Panc1 (cell line): Measurements from ENCODE around the gene OAF. TPM values are rescaled to one million over a fixed set of nuclear protein-coding genes. Genes with fewer than 3 reads are reported as not detected.

Experiments
- ATAC-seq: fragments of 200-7000 bp; cut with Tn5 transposase; 2 replicates; pipeline ENCODE4 v1.9.1; 2020; ENCODE audit warnings: mild to moderate bottlenecking, moderate library complexity
- BruUV-seq: library from RNA; stranded (reverse); fragments of 400-500 nt; replicated peaks from 2 replicates; lab custom pipeline; 2021; lab: Mats Ljungman, UMichigan
- CTCF ChIA-PET: fragments of 300-600 bp; sonication (Branson Sonifier 250); formaldehyde crosslinking; loops from one replicate; lab custom pipeline; 2022; ENCODE audit warnings: antibody characterized with exemption; lab: Charles Lee
- POLR2A ChIA-PET: fragments of 300-600 bp; sonication (Branson Sonifier 250); formaldehyde crosslinking; loops from one replicate; lab custom pipeline; 2022; ENCODE audit warnings: antibody characterized with exemption; lab: Charles Lee
- DNase-seq: peaks from one replicate; pipeline ENCODE4 v3.0.0-alpha.2; 2010; ENCODE audit warnings: low read depth, low spot score
- H3K27ac ChIP-seq: 2 replicates; pipeline ENCODE4 v1.5.1; 2011; ENCODE audit warnings: mild to moderate bottlenecking, low read length, inconsistent platforms
- H3K27me3 ChIP-seq: fragments of 200-500 bp; sonication (Bioruptor generic); 2 replicates; pipeline ENCODE4 v1.6.0; 2014; ENCODE audit warnings: low read length, inconsistent platforms; ENCODE audit not compliant: control insufficient read depth, insufficient read depth
- H3K36me3 ChIP-seq: fragments of 200-500 bp; sonication (Bioruptor generic); 2 replicates; pipeline ENCODE4 v1.5.1; 2014; ENCODE audit warnings: inconsistent platforms, mild to moderate bottlenecking, low read length, moderate library complexity; ENCODE audit not compliant: control insufficient read depth, insufficient read depth
- H3K4me1 ChIP-seq: 2 replicates; pipeline ENCODE4 v1.5.1; 2011; ENCODE audit warnings: inconsistent platforms, mild to moderate bottlenecking, low read length, moderate library complexity; ENCODE audit not compliant: control insufficient read depth, insufficient read depth
- H3K4me3 ChIP-seq, 2 experiments: 2 replicates each; pipeline ENCODE4 v1.5.1; 2011 to 2012; ENCODE audit warnings: low read depth in 2 of 2, low read length in 2 of 2, mild to moderate bottlenecking in 2 of 2, inconsistent platforms in 1 of 2, moderate library complexity in 1 of 2
- H3K9me3 ChIP-seq: fragments of 200-500 bp; sonication (Bioruptor generic); 2 replicates; pipeline ENCODE4 v1.5.1; 2014; ENCODE audit warnings: low read depth, mild to moderate bottlenecking, inconsistent platforms, low read length, moderate library complexity; ENCODE audit not compliant: control insufficient read depth, insufficient read depth
- CTCF ChIP-seq: fragments of 450-650 bp; IDR thresholded peaks from 2 replicates; pipeline ENCODE4 v1.5.1; 2017; ENCODE audit warnings: mild to moderate bottlenecking
- POLR2AphosphoS5 ChIP-seq: IDR thresholded peaks from 2 replicates; pipeline ENCODE4 v1.6.1; 2012; ENCODE audit warnings: mild to moderate bottlenecking, low read depth, low read length, moderate library complexity
- REST ChIP-seq, 2 experiments: IDR thresholded peaks; 2 replicates each; pipeline ENCODE4 v1.6.1; 2011 to 2012; ENCODE audit warnings: low read depth in 2 of 2, control low read depth in 1 of 2, low read length in 1 of 2, mild to moderate bottlenecking in 1 of 2, moderate library complexity in 1 of 2; ENCODE audit not compliant: insufficient read depth in 1 of 2
- SIN3A ChIP-seq: IDR thresholded peaks from 2 replicates; pipeline ENCODE4 v1.6.1; 2012; ENCODE audit warnings: low read depth, mild to moderate bottlenecking, low read length, moderate library complexity, borderline replicate concordance; ENCODE audit not compliant: insufficient read depth
- TCF7L2 ChIP-seq: IDR thresholded peaks from 2 replicates; pipeline ENCODE4 v1.6.1; 2011; ENCODE audit warnings: mild to moderate bottlenecking, low read depth, low read length, inconsistent platforms
- in situ Hi-C: cut with HindIII; loops from 2 replicates; pipeline ENCODE4 v1.10.0; 2016; ENCODE audit warnings: low sequenced_read_pairs, low pct_unique_long_range_greater_than_20kb
- intact Hi-C: fragments of 100-400 bp; cut with micrococcal nuclease; formaldehyde crosslinking; loops from one replicate; pipeline ENCODE4 v1.10.0; 2022; ENCODE audit not compliant: unreplicated experiment
- total RNA-seq: library from RNA; stranded (reverse); gene quantifications from one replicate; pipeline ENCODE4 v1.2.1, GENCODE V29; 2021; ENCODE audit not compliant: unreplicated experiment

OAF gene
- total RNA-seq, 1 experiment from 2014 or later, result 13.7 TPM

GRCh38 chr11:120180551-120181232 is 30.1 kb upstream of the OAF start:
- no peak for ATAC-seq
- intact Hi-C loops, result no loop called here
- H3K27ac ChIP-seq, result no peak overlapping the region
- TF ChIP-seq REST (IDR thresholded peaks at IDR 0.05; ENCODE audit: insufficient read depth in 1 of 2, low read depth in 2 of 2, low read length in 1 of 2) (no peak), TCF7L2 (no peak), SIN3A (no peak), CTCF (no peak), POLR2AphosphoS5 (no peak)
- no peak for DNase-seq
- no TSS peak for BruUV-seq
- no peaks in the 10 kb centered on the region for H3K36me3 ChIP-seq
- H3K9me3 ChIP-seq, result no peaks in the 10 kb centered on the region
- peaks cover 8% of the 10 kb centered on the region for H3K27me3 ChIP-seq
- POLR2A ChIA-PET, result no interaction called here
- H3K4me1 ChIP-seq, result no peaks in the 10 kb centered on the region
- in situ Hi-C loops, result no loop called here
- CTCF ChIA-PET, result interaction anchor here (0.7 to 1.0 kb wide), 2 partner anchors 14 to 59 kb away, joined by 3 read pairs; partner anchors contain the start of gene POU2F3
- H3K4me3 ChIP-seq, result no peak overlapping the region

- no peaks in the 10 kb centered on the region for H3K4me1 ChIP-seq
- H3K27me3 ChIP-seq, result peaks cover under 1% of the 10 kb centered on the region
- no TSS peak for BruUV-seq
- H3K4me3 ChIP-seq, result no peak overlapping the region
- no peak for TF ChIP-seq POLR2AphosphoS5
- no peak for TF ChIP-seq REST (IDR thresholded peaks at IDR 0.05; ENCODE audit: insufficient read depth in 1 of 2, low read depth in 2 of 2, low read length in 1 of 2)
- TF ChIP-seq SIN3A, result no peak
- TF ChIP-seq CTCF, result no peak
- no peak for TF ChIP-seq TCF7L2
- intact Hi-C loops, result no loop called here
- in situ Hi-C loops, result no loop called here
- no peak overlapping the region for H3K27ac ChIP-seq
- H3K36me3 ChIP-seq, result no peaks in the 10 kb centered on the region
- DNase-seq (no peak), ATAC-seq (no peak)
- CTCF ChIA-PET, result interaction anchor here (0.7 to 1.0 kb wide), 3 partner anchors 8 to 58 kb away, joined by 3 read pairs; partner anchors contain the start of gene POU2F3
- H3K9me3 ChIP-seq, result no peaks in the 10 kb centered on the region
- POLR2A ChIA-PET, result interaction anchor here (0.6 kb wide), 1 partner anchor 107 kb away, joined by 3 read pairs; no protein-coding TSS in a partner anchor
These were observed 29.4 kb upstream of the OAF start for GRCh38 chr11:120181376-120181975.
